HepG2 (cell line): ENCODE results near the gene SATB2. TPM values are rescaled to one million over a fixed set of nuclear protein-coding genes. Genes with fewer than 3 reads are reported as not detected.

Source experiments
- FLYWCH1 ChIP-seq: sonication (generic); formaldehyde crosslinking; IDR thresholded peaks from 2 replicates; pipeline ENCODE4 v1.8.1; 2023; ENCODE audit warnings: mild to moderate bottlenecking, missing genetic modification reagents
- FOXA1 ChIP-seq, 2 experiments: fragments of 450-650 bp in 1 of 2; sonication (generic) in 1 of 2; formaldehyde crosslinking in 1 of 2; IDR thresholded peaks; 2 replicates each; pipeline versions ENCODE4 v1.4.0 to v1.6.1; 2016 to 2020; ENCODE audit warnings: missing genetic modification reagents in 1 of 2
- HMG20B ChIP-seq: conservative IDR thresholded peaks from 2 replicates; pipeline ENCODE4 v1.6.1; 2016; ENCODE audit warnings: missing genetic modification reagents, missing compliant biosample characterization
- MAFG ChIP-seq: sonication (generic); formaldehyde crosslinking; IDR thresholded peaks from 2 replicates; pipeline ENCODE4 v1.5.1; 2020; ENCODE audit warnings: mild to moderate bottlenecking, missing genetic modification reagents
- MAZ ChIP-seq, 2 experiments: sonication (generic) in 1 of 2; formaldehyde crosslinking in 1 of 2; IDR thresholded peaks; 2 replicates each; pipeline versions ENCODE4 v1.5.0 to v1.6.1; 2012 to 2020; ENCODE audit warnings: low read depth in 2 of 2, mild to moderate bottlenecking in 2 of 2, borderline replicate concordance in 1 of 2, improper control_type of control experiment in 1 of 2, low read length in 1 of 2, missing genetic modification reagents in 1 of 2, moderate library complexity in 1 of 2
- MBNL3 ChIP-seq: fragments of 250-450 bp; sonication (Bioruptor Pico); conservative IDR thresholded peaks from 2 replicates; pipeline ENCODE4 v1.8.0; 2022; ENCODE audit warnings: mild to moderate bottlenecking, inconsistent platforms
- NFIC ChIP-seq: IDR thresholded peaks from 2 replicates; pipeline ENCODE4 v1.6.1; 2012; ENCODE audit warnings: mild to moderate bottlenecking, low read length, inconsistent platforms
- SETDB1 ChIP-seq: sonication (generic); formaldehyde crosslinking; IDR thresholded peaks from 2 replicates; pipeline ENCODE4 v1.5.1; 2020; ENCODE audit warnings: missing genetic modification reagents, mild to moderate bottlenecking, borderline replicate concordance
- SIX1 ChIP-seq: sonication (generic); formaldehyde crosslinking; IDR thresholded peaks from 2 replicates; pipeline ENCODE4 v1.4.0; 2020; ENCODE audit warnings: missing genetic modification reagents, borderline replicate concordance
- SMARCE1 ChIP-seq: fragments of 450-650 bp; IDR thresholded peaks from 2 replicates; pipeline ENCODE4 v1.6.1; 2017; ENCODE audit warnings: borderline replicate concordance
- TEAD2 ChIP-seq: sonication (generic); formaldehyde crosslinking; IDR thresholded peaks from 2 replicates; pipeline ENCODE4 v1.9.0; 2021; ENCODE audit warnings: missing genetic modification reagents
- ZBTB38 ChIP-seq: sonication (generic); formaldehyde crosslinking; IDR thresholded peaks from 2 replicates; pipeline ENCODE4 v1.5.1; 2020; ENCODE audit warnings: mild to moderate bottlenecking, missing genetic modification reagents
- ZKSCAN8 ChIP-seq: IDR thresholded peaks from 2 replicates; pipeline ENCODE4 v1.6.1; 2016; ENCODE audit warnings: borderline replicate concordance, missing genetic modification reagents, missing compliant biosample characterization
- ZMYM3 ChIP-seq: sonication (generic); formaldehyde crosslinking; IDR thresholded peaks from 2 replicates; pipeline ENCODE4 v1.5.1; 2020; ENCODE audit warnings: mild to moderate bottlenecking, missing genetic modification reagents
- ZNF432 ChIP-seq: sonication (generic); formaldehyde crosslinking; IDR thresholded peaks from 2 replicates; pipeline ENCODE4 v1.5.0; 2020; ENCODE audit warnings: missing genetic modification reagents, mild to moderate bottlenecking, borderline replicate concordance
- ZNF460 ChIP-seq: sonication (generic); formaldehyde crosslinking; IDR thresholded peaks from 2 replicates; pipeline ENCODE4 v1.5.1; 2020; ENCODE audit warnings: missing genetic modification reagents, mild to moderate bottlenecking, borderline replicate concordance
- ZNF670 ChIP-seq: sonication (generic); formaldehyde crosslinking; IDR thresholded peaks from 2 replicates; pipeline ENCODE4 v1.8.0; 2022; ENCODE audit warnings: mild to moderate bottlenecking, missing genetic modification reagents, borderline replicate concordance
- ZNF878 ChIP-seq: sonication (generic); formaldehyde crosslinking; IDR thresholded peaks from 2 replicates; pipeline ENCODE4 v1.8.1; 2023; ENCODE audit warnings: mild to moderate bottlenecking, missing genetic modification reagents, moderate library complexity
- ZSCAN12 ChIP-seq: sonication (generic); formaldehyde crosslinking; IDR thresholded peaks from 2 replicates; pipeline ENCODE4 v1.9.0; 2021; ENCODE audit warnings: mild to moderate bottlenecking, missing genetic modification reagents
- ZSCAN22 ChIP-seq: sonication (generic); formaldehyde crosslinking; IDR thresholded peaks from 2 replicates; pipeline ENCODE4 v1.4.0; 2020; ENCODE audit warnings: mild to moderate bottlenecking, missing genetic modification reagents
- polyA plus RNA-seq, 8 experiments: library from polyadenylated mRNA; depleted of rRNA in 3 of 8; stranded (reverse) in 7 of 8; unstranded in 1 of 8; fragments of >200 nt; fragmentation: Illumina TruSeq in 4 of 8; extraction: Trizol in 4 of 8; gene quantifications; 2 replicates each; pipeline versions ENCODE4 v1.2.1 to v1.2.3, GENCODE V29; 2011 to 2016; ENCODE audit warnings: low read depth in 4 of 8, missing spikeins in 1 of 8, mixed read lengths in 1 of 8; ENCODE audit not compliant: insufficient read depth in 1 of 8
- total RNA-seq, 5 experiments: library from RNA; depleted of rRNA; stranded (reverse); fragments of >200 nt; fragmentation: Illumina TruSeq; extraction: Trizol; gene quantifications; 2 replicates each; pipeline ENCODE4 v1.2.3, GENCODE V29; 2016; ENCODE audit warnings: low read depth in 1 of 5
- TF ChIP-seq, protein P1 (sequence below): sonication (generic); formaldehyde crosslinking; conservative IDR thresholded peaks from 2 replicates; pipeline ENCODE4 v1.8.0; 2022; ENCODE audit warnings: low read depth, missing genetic modification reagents
- TF ChIP-seq, protein P2 (sequence below): sonication (generic); formaldehyde crosslinking; IDR thresholded peaks from 2 replicates; pipeline ENCODE4 v1.5.0; 2020; ENCODE audit warnings: missing genetic modification reagents
- TF ChIP-seq, protein P3 (sequence below): sonication (generic); formaldehyde crosslinking; IDR thresholded peaks from 2 replicates; pipeline ENCODE4 v1.9.0; 2021; ENCODE audit warnings: missing genetic modification reagents, borderline replicate concordance
- TF ChIP-seq, protein P4 (sequence below): IDR thresholded peaks from 2 replicates; pipeline ENCODE4 v1.6.1; 2016; ENCODE audit warnings: missing genetic modification reagents, missing compliant biosample characterization
- TF ChIP-seq, protein P5 (sequence below): sonication (generic); formaldehyde crosslinking; IDR thresholded peaks from 2 replicates; pipeline ENCODE4 v1.4.0; 2020; ENCODE audit warnings: mild to moderate bottlenecking, missing genetic modification reagents

Gene SATB2
- total and polyA plus RNA-seq, 2 of the 13 experiments (the other 11 are each of a cell fraction or from before 2014, with no cell fraction given) = 2.5 to 5.5 TPM

DNA sequence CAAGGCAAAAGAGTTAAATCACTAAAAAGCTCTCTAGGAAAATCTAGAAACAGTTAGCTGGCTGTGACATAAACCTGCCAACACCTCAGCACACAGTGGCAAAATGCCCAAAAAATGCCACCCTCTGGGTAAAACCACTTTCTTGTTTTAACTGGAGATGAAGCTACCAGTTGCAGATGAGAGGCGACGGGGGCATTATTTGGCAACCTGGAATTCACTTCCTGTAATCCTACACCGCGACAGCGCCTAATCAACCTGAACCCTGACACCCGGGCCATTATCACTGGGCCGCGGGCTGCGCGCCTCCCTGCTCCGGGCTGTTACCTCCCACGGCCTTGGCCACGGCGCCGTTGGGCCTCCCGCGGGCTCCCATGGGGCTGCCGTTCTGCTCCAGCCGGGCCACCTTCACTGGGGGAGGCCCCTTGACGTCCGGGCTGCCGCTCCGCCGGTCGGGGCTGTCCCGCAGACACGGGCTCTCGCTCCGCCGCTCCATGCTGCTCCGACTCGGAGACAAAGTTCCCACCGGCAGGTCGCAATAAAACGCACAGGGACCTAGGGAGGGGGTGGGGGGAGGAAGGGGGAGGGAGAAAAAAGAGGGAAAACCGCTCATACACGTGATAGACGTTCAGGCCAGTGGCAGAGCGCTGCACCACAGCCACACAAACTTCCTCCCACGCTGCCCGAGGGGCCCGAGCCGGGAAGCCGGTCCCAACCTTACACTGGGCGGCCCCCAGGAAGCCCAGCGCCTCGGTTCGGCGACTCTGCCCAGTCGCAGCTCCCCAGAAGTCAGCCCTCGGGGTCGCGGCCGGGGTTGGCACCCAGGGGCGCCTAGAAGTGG is 2.0 kb downstream of the SATB2 start (continued):
- TF ChIP-seq ZNF670 (CRISPR knock-in tag) (no peak), FLYWCH1 (CRISPR knock-in tag) (no peak), ZNF432 (no peak), ZMYM3 (CRISPR knock-in tag) (no peak), TEAD2 (CRISPR knock-in tag) (0 out of 2 replicates have a peak, but pooled peaks have one; percentile 39), FOXA1 (IDR thresholded peaks at IDR 0.05) (no peak), FOXA1 (CRISPR knock-in tag; IDR thresholded peaks at IDR 0.05) (peak; percentile 4; the same call in 1 of the 2 replicates), HMG20B (CRISPR knock-in tag) (no peak; the same call in 1 of the 2 replicates), MAFG (CRISPR knock-in tag) (no peak), ZSCAN22 (no peak), MBNL3 (CRISPR knock-in tag) (no peak), ZNF878 (CRISPR knock-in tag) (peak; percentile 76; the same call in 1 of the 2 replicates), SMARCE1 (no peak), ZKSCAN8 (CRISPR knock-in tag) (no peak), ZNF460 (CRISPR knock-in tag) (no peak; the same call in 1 of the 2 replicates), ZBTB38 (peak; percentile 65; the same call in 1 of the 2 replicates), SIX1 (CRISPR knock-in tag) (peak; percentile 99), MAZ (IDR thresholded peaks at IDR 0.05; ENCODE audit: borderline replicate concordance, low read depth, low read length) (no peak), MAZ (CRISPR knock-in tag; IDR thresholded peaks at IDR 0.05; ENCODE audit: low read depth) (peak; percentile 80), ZSCAN12 (CRISPR knock-in tag) (0 out of 2 replicates have a peak, but pooled peaks have one; percentile 82), SETDB1 (no peak), NFIC (no peak)
- TF ChIP-seq, protein P1, sequence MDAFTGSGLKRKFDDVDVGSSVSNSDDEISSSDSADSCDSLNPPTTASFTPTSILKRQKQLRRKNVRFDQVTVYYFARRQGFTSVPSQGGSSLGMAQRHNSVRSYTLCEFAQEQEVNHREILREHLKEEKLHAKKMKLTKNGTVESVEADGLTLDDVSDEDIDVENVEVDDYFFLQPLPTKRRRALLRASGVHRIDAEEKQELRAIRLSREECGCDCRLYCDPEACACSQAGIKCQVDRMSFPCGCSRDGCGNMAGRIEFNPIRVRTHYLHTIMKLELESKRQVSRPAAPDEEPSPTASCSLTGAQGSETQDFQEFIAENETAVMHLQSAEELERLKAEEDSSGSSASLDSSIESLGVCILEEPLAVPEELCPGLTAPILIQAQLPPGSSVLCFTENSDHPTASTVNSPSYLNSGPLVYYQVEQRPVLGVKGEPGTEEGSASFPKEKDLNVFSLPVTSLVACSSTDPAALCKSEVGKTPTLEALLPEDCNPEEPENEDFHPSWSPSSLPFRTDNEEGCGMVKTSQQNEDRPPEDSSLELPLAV (CRISPR knock-in tag) = no peak
- TF ChIP-seq, protein P2, sequence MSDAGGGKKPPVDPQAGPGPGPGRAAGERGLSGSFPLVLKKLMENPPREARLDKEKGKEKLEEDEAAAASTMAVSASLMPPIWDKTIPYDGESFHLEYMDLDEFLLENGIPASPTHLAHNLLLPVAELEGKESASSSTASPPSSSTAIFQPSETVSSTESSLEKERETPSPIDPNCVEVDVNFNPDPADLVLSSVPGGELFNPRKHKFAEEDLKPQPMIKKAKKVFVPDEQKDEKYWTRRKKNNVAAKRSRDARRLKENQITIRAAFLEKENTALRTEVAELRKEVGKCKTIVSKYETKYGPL (CRISPR knock-in tag) = 0 out of 2 replicates have a peak, but pooled peaks have one; percentile 9
- TF ChIP-seq, protein P3, sequence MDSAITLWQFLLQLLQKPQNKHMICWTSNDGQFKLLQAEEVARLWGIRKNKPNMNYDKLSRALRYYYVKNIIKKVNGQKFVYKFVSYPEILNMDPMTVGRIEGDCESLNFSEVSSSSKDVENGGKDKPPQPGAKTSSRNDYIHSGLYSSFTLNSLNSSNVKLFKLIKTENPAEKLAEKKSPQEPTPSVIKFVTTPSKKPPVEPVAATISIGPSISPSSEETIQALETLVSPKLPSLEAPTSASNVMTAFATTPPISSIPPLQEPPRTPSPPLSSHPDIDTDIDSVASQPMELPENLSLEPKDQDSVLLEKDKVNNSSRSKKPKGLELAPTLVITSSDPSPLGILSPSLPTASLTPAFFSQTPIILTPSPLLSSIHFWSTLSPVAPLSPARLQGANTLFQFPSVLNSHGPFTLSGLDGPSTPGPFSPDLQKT (CRISPR knock-in tag) = no peak
- TF ChIP-seq, protein P4, sequence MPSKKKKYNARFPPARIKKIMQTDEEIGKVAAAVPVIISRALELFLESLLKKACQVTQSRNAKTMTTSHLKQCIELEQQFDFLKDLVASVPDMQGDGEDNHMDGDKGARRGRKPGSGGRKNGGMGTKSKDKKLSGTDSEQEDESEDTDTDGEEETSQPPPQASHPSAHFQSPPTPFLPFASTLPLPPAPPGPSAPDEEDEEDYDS (CRISPR knock-in tag) = peak; percentile 21; the same call in 1 of the 2 replicates
- TF ChIP-seq, protein P5, sequence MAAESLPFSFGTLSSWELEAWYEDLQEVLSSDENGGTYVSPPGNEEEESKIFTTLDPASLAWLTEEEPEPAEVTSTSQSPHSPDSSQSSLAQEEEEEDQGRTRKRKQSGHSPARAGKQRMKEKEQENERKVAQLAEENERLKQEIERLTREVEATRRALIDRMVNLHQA (CRISPR knock-in tag) = no peak
